Liver (tissue), 3 donors: ENCODE results near the gene PPM1M.
A peak's percentile ranks its signal among the peaks of the same experiment; 100 is the strongest.

Experiments used
- CTCF ChIP-seq: fragments of 150-350 bp; IDR thresholded peaks from 2 replicates; pipeline ENCODE4 v1.5.1; 2017; ENCODE audit warnings: improper control_type of control experiment, low read depth, low read length; ENCODE audit not compliant: missing input control
- GABPA ChIP-seq, 2 donors: IDR thresholded peaks in 1 of 2; conservative IDR thresholded peaks in 1 of 2; 2 replicates each; pipeline ENCODE4 v1.6.1; 2016; ENCODE audit warnings: antibody characterized with exemption in 2 of 2, mild to moderate bottlenecking in 1 of 2, moderate library complexity in 1 of 2
- MAX ChIP-seq: IDR thresholded peaks from 2 replicates; pipeline ENCODE4 v1.6.1; 2016; ENCODE audit warnings: antibody characterized with exemption
- RAD21 ChIP-seq, 2 donors: IDR thresholded peaks; 2 replicates each; pipeline ENCODE4 v1.6.1; 2016; ENCODE audit warnings: antibody characterized with exemption in 2 of 2, mild to moderate bottlenecking in 2 of 2
- REST ChIP-seq: IDR thresholded peaks from 2 replicates; pipeline ENCODE4 v1.6.1; 2016; ENCODE audit warnings: antibody characterized with exemption, mild to moderate bottlenecking
- RXRA ChIP-seq, 2 donors: IDR thresholded peaks; 2 replicates each; pipeline ENCODE4 v1.6.1; 2017 to 2018; ENCODE audit warnings: antibody characterized with exemption in 2 of 2, mild to moderate bottlenecking in 1 of 2
- TAF1 ChIP-seq: conservative IDR thresholded peaks from 2 replicates; pipeline ENCODE4 v1.6.1; 2016; ENCODE audit warnings: antibody characterized with exemption, mild to moderate bottlenecking
- donor health status: healthy.
- donor health status: healthy.

- TF ChIP-seq CTCF: no peak
- no peak for TF ChIP-seq GABPA (IDR thresholded peaks at IDR 0.05 in 1 of 2, conservative IDR thresholded peaks at IDR 0.05 in 1 of 2)
- no peak for TF ChIP-seq REST
- peak; percentile 67 to 77 for TF ChIP-seq RXRA (IDR thresholded peaks at IDR 0.05)
- TF ChIP-seq TAF1: no peak
- no peak for TF ChIP-seq RAD21 (IDR thresholded peaks at IDR 0.05)
- TF ChIP-seq MAX: no peak
Measured at GRCh38 chr3:52246728-52247408, 1.3 kb downstream of the PPM1M start.
